CD4-positive, alpha-beta T cell treated with Interleukin-21 for 1 hour (primary cell): ENCODE measurements around the gene OSBPL10.

Experiments
- DNase-seq: peaks from one replicate; pipeline ENCODE4 v3.0.0-alpha.2; 2020

OSBPL10 gene

DNA sequence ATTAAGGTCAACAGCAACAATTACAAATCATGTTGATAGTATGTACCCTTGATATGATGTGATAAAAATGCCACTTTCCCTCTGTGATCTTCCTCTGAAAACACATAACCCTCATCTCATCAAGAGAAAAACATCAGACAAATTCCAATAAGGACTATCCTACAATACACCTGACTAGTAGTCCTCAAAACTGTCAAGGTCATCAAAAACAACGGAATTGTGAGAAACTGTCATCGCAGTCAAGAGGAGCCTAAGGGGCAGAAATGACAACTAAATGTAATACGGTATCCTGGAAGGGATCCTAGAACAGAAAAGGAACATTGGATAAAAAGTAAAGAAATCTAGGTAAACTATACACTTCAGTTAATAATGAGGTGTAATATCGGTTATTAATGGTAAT is 59.2 kb downstream of the OSBPL10 start:
- no peak for DNase-seq

DNA sequence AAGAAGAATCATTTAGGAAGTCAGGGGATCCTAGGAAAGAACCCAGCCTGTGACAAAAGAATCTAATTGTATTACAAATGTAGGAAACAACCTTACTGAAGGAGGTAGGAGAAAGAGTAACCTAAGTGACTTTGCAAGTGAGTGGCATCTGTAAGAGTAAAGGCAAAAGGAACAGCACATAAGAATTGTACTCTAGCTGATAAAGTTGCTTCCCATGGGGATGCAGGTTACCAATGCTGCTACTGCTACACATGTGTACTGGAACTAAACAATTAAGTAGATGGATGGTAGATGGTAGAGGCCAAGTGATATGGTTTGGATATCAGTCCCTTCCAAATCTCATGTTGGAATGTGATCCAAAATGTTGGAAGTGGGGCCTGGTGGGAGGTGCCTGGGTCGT is 60.8 kb downstream of the OSBPL10 start:
- no peak for DNase-seq

DNA sequence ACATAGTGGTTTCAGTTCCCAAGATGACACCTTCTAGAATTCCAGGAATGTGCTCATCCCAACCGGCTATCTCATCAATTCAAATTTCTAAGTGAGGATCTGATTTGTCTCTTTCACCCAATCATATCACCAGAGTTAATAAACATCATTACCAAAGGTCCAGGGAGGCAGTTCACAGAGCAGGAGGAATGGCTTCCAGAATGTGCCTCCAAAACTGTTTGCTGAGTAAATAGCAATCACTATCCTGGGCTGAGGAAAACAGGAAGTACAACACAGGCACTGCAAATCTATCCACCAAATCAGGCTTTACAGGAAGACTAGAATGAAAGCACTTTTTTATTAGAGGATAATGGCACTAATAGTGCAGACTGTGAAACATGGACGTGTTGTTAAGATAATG is 61.5 kb downstream of the OSBPL10 start:
- no peak for DNase-seq

DNA sequence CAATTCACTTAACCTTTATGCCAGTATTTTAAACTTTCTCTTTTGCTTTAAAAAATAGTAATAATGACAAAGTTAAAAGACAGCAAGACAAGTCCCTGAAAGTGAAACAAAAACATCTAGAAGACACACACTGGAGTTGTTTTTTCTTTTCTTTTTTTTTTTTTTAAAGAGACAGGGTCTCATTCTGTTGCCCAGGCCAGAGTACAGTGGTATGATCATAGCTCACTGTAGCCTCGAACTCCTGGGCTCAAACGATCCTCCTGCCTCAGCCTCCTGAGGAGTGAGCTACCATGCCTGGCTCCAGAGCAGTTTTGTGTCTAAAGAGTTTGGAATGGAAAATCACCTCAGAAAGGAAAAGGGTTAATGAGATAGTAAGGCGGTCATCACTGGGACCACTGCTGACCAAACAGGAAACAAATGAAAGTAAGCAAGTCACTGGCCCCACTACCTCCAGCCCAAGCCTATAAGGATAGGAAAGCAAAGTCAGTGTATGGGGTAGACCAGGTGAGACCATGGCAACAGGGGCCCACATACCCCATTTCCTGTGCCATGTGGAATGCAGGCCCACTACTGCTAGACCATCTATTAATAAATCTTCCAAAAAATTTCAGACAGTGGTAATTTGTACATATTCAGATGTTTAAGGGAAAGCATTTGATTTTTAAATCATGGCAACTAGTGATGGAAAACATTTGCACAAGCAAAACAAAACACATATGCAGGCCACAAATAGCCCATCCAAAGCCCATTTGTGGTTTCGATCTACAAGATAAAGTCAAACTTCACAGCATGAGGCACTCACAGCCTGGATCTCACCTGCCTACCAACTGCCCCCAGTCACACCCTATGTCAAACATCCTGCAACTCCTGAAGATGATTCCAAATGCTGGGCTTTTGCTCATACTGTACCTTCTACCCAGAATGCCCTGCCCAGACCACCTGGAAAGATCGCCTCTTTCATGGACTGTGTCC is 62.6 kb downstream of the OSBPL10 start:
- DNase-seq, result no peak

DNA sequence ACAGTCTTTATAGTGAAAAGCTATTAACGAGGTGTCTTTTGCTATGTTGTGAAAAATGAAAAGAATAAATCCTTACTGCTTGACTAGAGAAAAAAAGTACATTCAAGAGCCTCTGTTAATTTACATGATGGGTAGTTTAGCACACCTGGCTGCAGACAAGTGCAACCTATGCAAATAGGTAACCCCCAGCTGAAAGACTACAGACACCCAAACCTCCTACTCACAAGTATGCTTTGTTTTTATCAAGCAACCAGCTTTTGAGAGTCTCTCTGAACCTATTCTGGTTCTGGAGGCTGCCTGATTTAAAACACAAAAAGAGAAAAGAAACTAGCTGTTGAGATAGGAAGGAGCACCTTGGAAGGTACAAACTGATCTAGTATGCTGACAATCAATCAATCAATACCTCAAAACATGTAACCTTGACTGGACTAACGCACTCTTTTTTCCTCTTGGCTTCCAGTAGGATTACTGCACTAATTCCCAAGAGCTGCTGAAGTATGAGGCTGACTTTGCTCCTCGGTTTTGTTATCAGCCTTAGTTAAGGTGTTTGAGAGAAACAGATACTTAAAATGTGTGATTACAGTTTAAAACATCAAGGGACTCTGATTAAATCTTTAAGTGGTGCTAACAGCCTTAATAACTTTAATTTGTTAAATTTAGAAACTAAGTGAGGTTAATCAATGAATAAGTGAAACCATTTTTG is 63.6 kb downstream of the OSBPL10 start:
- no peak for DNase-seq

DNA sequence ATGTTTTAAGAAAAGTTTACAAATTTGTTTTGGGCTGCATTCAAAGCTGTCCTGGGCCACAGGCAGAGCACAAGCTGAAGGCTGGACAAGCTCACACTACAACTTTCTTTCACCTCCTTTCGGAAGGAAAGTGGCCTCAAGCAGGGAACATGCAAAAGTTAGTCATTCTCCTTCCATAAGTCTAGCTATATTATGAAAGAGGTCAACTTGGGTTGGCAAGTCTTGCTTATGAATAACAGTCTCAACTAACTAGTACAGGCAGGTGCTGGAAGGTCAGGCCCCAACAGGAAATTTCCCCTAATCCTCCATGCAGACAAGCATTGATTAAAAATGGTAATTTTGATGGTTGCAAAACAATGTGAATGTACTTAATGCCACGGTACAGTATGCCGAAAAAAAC is 69.4 kb downstream of the OSBPL10 start:
- DNase-seq, result no peak

DNA sequence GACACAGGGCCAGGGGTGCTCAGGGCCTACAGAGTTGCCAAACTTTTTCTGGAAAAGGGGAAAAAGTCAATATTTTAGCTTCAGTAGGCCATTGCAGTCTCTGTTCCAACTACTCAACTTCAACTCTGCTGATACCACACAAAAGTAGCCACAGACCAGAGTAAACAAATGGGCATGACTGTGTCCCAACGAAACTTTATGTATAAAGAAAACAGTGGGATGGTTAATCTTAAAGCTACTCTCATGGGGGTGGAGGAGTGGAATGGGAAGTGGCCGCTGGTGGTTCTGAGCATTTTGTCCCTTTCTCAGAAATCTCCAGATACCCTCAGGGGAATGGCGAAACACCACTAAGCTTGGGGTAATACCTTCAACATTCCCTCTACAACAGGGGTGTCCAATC is 69.9 kb downstream of the OSBPL10 start:
- no peak for DNase-seq

DNA sequence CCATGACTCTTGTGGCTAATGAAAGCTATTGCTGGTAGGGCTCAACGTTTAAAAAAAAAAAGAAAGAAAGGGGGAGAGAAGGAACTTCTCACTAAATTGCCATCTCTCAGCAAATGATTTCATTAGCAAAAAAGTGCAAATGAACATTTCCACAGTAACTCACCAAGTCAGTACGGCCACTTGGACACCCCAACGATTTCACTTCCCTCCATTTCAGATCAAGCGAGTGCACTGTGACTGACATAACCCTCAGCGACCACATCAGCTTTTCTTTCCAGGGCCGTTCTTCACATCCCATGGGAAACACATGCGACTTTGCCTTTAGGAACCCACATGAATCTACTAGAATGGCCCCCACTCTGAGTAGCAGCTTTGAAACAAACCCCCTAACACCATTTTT is 71.6 kb downstream of the OSBPL10 start:
- no peak for DNase-seq

DNA sequence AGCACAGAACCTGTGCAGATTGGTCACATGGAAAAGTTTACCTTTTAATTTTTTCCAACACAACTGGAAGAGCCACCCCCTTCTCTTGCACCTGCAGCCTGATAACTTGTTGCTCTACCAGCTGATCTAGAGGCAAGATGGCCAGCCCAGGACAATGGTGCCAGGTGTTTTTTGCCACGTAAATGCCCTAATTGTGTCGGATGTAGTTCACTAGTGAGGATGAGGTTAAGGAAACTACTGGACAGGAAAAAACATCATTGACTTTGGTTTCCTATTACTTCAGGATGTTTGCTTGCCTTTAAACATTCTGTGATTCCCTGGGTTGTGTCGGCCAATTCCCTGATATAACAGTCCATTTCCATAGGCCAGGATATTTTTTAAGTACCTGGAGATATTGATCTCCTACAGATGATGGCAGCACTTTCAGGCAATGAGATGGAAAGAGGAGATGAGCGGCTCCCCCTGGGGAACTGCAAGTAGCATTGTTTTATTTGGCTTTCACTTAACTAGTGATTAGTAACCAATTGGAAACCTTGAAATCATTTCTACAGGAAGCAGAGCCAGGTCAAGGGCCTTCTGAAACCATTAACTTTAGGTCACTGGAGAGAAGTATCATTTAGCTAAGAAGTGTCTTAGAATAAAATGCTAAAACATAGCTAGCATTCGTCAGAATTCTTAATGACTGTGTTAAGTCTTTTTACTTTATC is 72.5 kb downstream of the OSBPL10 start:
- DNase-seq, result no peak

DNA sequence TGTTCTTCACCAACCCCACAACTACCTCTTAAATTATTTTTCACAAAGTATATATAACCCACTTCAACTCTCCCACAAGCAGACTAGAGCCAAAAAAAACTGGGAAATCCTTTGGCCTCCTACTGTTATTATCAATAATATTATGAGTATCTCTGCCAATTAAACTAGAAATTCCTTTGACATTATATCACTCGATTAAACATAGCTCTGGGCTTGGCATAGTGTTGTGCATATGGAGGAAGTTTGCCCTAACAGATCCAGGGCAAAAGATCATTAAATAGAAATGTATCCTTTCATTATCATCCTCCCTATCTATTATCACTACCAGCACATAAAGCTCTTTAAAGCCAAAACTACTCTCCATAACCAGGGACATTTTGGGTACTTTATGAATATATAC is 74.9 kb downstream of the OSBPL10 start:
- no peak for DNase-seq

DNA sequence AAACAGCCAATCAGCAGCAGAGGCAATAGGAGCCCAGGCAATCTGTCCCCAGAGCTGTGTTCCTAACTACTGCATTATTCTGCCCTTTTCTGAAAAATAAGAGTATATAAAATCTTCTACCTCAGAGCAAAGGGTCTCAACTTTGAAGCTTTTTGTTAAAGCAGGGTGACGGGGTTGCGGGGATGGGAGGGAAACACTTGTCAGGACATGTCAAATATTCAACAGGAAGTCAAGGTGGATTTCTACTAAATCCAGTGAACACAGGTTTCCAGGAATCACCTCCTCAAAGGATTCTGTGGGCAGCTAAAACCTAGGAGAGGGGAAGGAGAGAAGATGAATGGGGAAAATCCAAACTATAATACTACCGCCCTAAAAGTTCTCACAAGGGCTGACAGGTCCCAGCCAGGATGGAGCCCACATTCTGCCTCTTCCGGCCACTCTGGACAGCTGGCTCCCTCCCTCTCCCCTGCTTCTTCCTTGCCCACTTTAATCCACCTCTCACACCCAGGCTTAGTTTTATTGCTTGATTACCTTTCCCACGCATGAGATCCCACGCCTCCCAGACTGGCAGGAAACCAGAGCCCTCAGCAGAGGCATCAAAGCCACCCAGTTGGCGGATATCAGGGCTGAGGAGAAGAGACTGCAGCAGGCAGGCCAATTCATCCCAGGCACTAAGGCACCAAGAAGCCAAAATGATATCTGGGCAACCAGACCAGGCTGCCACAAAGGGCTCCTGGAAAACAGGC is 77.2 kb downstream of the OSBPL10 start:
- no peak for DNase-seq

DNA sequence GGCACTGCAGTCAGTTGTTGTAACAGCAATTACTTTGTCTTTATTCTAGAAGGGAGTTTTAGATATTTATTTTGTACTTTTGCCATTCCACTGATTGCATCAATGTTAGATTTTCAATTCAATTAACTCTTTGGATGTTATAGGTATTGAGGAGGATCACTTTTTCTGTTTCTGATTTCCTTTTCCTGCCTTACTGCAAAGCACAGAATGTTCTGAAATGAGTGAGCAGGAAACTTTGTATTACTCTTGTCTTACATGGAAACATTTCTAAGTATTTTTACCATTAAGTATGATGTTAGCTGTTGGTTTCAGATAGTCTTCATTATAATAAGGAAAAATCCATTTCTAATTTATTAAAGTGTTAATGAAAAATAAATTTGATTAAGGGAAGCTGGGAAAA is 80.5 kb downstream of the OSBPL10 start:
- no peak for DNase-seq

DNA sequence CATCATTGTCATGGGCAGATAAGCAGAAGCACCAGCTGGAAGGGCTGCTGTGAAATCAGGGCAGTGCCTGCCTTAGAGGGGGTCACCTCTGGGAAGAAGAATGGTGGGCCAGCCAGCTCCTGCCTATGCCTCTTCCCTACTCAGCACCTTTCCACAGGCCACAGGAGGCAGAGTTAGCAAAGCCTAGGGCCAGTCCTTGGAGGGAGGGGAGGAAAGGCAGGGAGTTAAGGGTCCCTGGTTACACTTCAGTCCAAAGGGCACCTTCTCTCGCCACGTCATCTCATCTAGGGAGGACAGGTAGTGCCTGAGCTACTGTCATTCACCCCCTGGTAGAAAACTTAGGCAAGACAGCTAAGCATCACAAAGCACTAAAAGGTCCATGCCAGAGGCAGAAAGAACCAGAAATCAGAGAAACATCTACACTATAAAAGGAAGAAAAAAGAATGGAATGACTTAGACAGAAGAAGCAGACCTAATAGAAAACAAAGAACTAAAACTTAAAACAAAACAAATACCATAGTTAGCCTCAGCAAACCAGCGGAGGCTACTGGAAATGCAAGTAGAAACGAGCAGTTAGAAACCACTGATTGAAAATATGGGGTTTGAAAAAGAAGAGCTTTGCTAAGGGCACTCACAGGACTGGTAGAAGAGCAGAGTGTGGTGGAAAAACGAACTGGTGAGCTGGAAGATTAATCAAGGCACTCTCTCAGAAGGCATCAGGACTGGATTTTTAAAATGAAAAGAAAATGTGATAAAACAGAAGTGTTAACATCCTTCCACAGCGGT is 84.2 kb downstream of the OSBPL10 start:
- DNase-seq, result no peak

DNA sequence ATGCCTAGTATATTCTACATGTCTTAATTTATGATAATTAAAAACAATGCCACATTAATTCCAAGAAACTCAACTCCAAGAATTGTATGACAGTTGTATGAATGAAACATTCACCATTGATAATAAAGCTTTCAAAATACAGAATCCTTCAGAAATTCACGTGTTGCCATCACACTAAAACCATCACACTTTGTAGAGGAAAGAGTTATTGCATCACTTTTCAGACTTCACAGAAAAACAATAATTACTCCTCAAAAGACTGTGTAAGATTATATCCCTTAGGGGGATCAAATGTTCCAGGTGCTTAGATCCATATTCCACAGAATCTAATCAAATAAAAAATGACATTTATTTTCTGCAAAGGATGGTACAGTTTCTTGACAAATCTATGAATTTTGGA is 85.0 kb downstream of the OSBPL10 start:
- DNase-seq, result no peak

DNA sequence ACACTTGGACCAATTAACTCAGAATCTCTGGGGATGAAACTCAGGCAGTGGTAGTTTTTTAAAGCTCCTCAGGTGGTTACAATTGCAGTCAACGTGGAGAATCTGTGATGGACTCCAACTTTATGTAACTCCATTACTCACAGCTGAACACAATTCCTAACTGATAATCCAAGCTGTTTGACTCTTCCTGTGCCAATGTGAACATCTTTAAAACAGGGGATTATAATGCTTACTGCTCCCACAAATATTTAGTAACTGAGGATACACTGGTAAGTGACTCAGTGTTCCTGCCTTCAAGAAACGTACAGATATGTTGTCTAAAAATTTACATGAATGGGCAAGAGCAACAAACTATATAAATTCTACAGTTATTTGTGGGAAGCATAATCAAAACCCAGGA is 85.6 kb downstream of the OSBPL10 start:
- no peak for DNase-seq

DNA sequence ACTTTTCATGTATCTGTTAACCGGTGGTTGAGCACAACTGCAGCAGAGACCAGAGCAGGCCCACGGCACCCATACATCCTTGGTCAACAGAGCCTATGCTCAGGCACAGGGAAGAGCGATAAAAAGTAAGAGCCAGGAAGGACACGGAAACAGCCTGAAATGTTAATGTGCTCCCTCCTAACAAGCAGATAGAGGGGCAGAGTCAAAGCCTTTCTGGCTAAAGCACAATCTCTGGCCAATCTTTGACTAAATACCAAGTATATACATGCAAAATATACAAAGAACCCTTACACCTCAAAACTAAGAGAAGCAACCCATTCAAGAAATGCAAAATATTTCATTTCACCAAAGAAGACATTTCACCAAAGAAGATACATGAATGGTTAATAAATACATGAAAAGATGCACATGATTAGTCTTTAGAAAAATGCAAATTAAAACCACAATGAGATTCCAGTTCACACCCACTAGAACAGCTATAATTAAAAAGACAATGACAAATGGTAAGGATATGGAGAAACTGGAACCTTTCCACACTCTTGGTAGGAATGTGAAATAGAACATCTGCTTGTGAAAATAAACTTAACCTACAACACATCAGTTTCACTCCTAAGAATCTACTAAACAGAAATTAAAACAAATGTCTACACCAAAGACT is 88.0 kb downstream of the OSBPL10 start:
- no peak for DNase-seq

DNA sequence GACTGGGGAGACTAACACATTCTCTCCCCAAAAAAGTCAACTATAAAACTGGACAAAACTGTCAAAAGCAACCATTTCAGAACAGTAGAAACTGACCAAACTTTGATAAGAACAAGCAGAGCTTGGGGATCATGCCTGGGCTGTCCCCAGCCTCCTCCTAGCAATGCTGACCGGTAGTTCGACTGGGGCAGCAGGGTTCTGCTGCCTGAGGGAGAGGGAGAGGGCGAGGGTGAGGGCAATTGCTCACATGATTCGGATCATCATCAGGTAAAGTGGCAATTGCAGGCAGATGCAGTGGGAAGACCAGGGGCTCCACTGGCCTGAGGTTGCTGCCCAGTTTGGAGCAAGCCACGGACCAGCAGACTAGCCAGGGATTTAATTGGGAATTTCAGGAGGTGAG is 88.6 kb downstream of the OSBPL10 start:
- DNase-seq, result no peak

DNA sequence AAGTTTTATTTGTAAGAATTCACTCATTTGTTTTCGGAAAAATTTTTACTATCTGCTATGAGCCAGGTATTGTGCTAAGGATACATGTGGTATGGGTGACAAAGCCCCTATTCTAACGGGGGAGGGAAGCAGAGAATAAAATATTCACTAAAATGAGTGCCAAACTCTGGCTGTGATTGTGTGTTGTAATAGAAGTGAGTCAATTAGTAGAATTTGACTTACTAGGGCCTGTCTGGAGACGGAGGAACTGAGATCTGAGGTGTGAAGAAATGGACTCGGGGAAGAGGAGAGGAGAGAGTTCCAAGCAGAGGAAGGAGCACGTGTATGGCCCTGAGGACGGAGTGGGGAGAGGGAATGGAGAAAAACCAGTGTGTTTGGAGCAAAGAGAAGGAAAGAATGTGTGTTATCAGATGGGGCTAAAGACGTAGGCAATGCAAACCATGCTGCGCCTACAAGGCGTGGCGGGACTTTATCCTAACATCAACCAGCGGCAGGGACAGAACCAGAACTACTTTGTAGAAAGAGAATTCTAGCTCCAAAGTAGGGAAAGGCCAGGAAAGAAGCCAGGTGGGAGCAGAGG is 89.1 kb downstream of the OSBPL10 start:
- no peak for DNase-seq

DNA sequence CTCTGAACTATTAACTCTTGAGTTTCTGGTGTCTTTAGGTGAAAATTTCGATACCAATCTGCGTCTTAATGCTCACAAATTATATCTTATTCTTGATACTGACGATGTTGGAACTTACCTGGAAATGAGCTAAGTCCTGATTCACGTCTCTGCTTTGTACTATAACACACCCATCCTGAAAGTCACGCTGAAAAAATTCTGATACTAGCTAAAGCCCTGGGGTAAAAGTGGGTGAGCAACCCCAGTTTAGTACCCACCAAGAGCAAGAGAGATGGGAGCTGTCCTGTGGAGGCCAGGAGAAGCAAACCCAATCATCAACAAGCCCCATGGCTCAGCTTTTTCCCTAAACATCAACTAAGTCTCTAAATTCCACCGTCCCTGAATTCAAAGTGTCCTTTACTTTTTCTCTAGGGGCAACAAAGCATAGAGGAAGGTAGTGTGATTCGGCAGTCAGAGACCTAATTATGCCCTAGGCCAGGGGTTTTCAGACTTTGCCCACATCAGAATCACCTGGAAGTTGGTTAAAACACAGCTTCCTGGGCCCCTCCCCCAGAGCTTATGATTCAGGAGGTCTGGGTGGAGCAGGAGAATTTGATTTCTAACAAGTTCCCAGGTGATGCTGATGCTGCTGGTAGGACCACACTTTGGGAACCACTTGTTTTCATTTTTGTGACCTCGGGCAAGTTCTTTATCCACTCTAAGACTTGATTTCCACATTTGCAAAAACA is 90.2 kb downstream of the OSBPL10 start:
- no peak for DNase-seq

DNA sequence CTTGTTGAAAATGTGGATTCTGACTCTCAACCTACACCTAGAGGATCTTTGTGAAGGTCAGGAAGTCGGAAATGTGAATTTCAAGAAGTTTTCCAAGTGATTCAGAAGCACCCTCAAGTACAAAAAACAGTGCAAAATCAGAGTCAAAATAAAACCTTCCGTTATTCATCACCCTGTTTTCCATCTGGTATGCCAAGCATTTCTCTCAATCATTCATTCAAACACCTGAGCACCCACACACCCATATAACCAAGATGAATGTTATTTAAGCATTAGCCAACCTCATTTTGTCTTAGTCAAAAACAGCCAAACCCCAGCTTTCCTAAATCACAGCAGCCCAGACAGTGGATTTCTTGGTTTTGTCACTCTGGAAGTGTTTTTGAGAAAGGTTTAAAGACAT is 91.1 kb downstream of the OSBPL10 start:
- no peak for DNase-seq
